ENCODE measurements around the gene ACSL6. TPM values are rescaled to one million over a fixed set of nuclear protein-coding genes. Genes with fewer than 3 reads are reported as not detected.

ACSL6 gene
- total and polyA plus RNA-seq, 2 donors (not counting 1 experiment from before 2014, with no cell fraction given), result 0.02 to 0.33 TPM

GRCh38 chr5:131974956-131975726 lies 36.3 kb downstream of the ACSL6 start:
- H2AFZ ChIP-seq (ENCODE audit: low read length), result no peak overlapping the region

GRCh38 chr5:131974622-131974955 lies 36.9 kb downstream of the ACSL6 start:
- TF ChIP-seq EZH2 (IDR thresholded peaks at IDR 0.05; ENCODE audit: low read length, missing control alignments), result no peak
- TF ChIP-seq CTCF (conservative IDR thresholded peaks at IDR 0.05 in 1 of 2, IDR thresholded peaks at IDR 0.05 in 1 of 2; ENCODE audit: low read depth in 1 of 2, low read length in 2 of 2), result no peak
- no peak for DNase-seq (ENCODE audit: low read depth in 2 of 2)
- no peak overlapping the region for H3K27ac ChIP-seq (ENCODE audit: insufficient read depth, low read length)
- no peaks in the 10 kb centered on the region for H4K20me1 ChIP-seq (ENCODE audit: control insufficient read depth, extremely low read depth, insufficient read depth, low read length)
- no peaks in the 10 kb centered on the region for H3K9me3 ChIP-seq (ENCODE audit: control insufficient read depth, insufficient read depth, low read depth, low read length)
- H3K4me3 ChIP-seq (replicated peaks in 1 of 4; ENCODE audit: control extremely low read depth in 1 of 4, insufficient read depth in 1 of 4, low read depth in 3 of 4, low read length in 4 of 4), result no peak overlapping the region
- H3K4me2 ChIP-seq (ENCODE audit: extremely low read depth, insufficient read depth, low read length), result no peak overlapping the region
- no peaks in the 10 kb centered on the region for H3K4me1 ChIP-seq (ENCODE audit: control insufficient read depth, extremely low read depth, insufficient read depth, low read length)
- H3K9ac ChIP-seq (ENCODE audit: insufficient read depth, low read length), result no peak overlapping the region
- no peaks in the 10 kb centered on the region for H3K36me3 ChIP-seq (ENCODE audit: control insufficient read depth, insufficient read depth, low read length)
- no peaks in the 10 kb centered on the region for H3K79me2 ChIP-seq (ENCODE audit: control insufficient read depth, insufficient read depth, low read length)
- H3K27me3 ChIP-seq (ENCODE audit: control insufficient read depth, insufficient read depth, low read length), result no peaks in the 10 kb centered on the region
- no peak overlapping the region for H2AFZ ChIP-seq (ENCODE audit: low read length)

More at GRCh38 chr5:131974956-131975726, 36.3 kb downstream of the ACSL6 start:
- no peaks in the 10 kb centered on the region for H3K27me3 ChIP-seq (ENCODE audit: control insufficient read depth, insufficient read depth, low read length)
- H3K36me3 ChIP-seq (ENCODE audit: control insufficient read depth, insufficient read depth, low read length), result no peaks in the 10 kb centered on the region
- H4K20me1 ChIP-seq (ENCODE audit: control insufficient read depth, extremely low read depth, insufficient read depth, low read length), result no peaks in the 10 kb centered on the region
- H3K4me3 ChIP-seq (replicated peaks in 1 of 4; ENCODE audit: control extremely low read depth in 1 of 4, insufficient read depth in 1 of 4, low read depth in 3 of 4, low read length in 4 of 4), result no peak overlapping the region
- H3K4me2 ChIP-seq (ENCODE audit: extremely low read depth, insufficient read depth, low read length), result no peak overlapping the region
- no peak for TF ChIP-seq CTCF (conservative IDR thresholded peaks at IDR 0.05 in 1 of 2, IDR thresholded peaks at IDR 0.05 in 1 of 2; ENCODE audit: low read depth in 1 of 2, low read length in 2 of 2)
- TF ChIP-seq EZH2 (IDR thresholded peaks at IDR 0.05; ENCODE audit: low read length, missing control alignments), result no peak
- DNase-seq (ENCODE audit: low read depth in 2 of 2), result no peak
- no peak overlapping the region for H3K27ac ChIP-seq (ENCODE audit: insufficient read depth, low read length)
- H3K79me2 ChIP-seq (ENCODE audit: control insufficient read depth, insufficient read depth, low read length), result no peaks in the 10 kb centered on the region
- H3K9ac ChIP-seq (ENCODE audit: insufficient read depth, low read length), result no peak overlapping the region
- H3K9me3 ChIP-seq (ENCODE audit: control insufficient read depth, insufficient read depth, low read depth, low read length), result no peaks in the 10 kb centered on the region
- H3K4me1 ChIP-seq (ENCODE audit: control insufficient read depth, extremely low read depth, insufficient read depth, low read length), result no peaks in the 10 kb centered on the region

GRCh38 chr5:131974016-131974415 lies 37.4 kb downstream of the ACSL6 start:
- no peak overlapping the region for H3K9ac ChIP-seq (ENCODE audit: insufficient read depth, low read length)

More at GRCh38 chr5:131974016-131974415, 37.4 kb downstream of the ACSL6 start:
- Histone ChIP-seq H3K9me3 (ENCODE audit: control insufficient read depth, insufficient read depth, low read depth, low read length) (no peaks in the 10 kb centered on the region), H3K79me2 (ENCODE audit: control insufficient read depth, insufficient read depth, low read length) (no peaks in the 10 kb centered on the region), H2AFZ (ENCODE audit: low read length) (no peak overlapping the region), H4K20me1 (ENCODE audit: control insufficient read depth, extremely low read depth, insufficient read depth, low read length) (no peaks in the 10 kb centered on the region), H3K4me2 (ENCODE audit: extremely low read depth, insufficient read depth, low read length) (no peak overlapping the region), H3K27ac (ENCODE audit: insufficient read depth, low read length) (no peak overlapping the region), H3K4me3 (replicated peaks in 1 of 4; ENCODE audit: control extremely low read depth in 1 of 4, insufficient read depth in 1 of 4, low read depth in 3 of 4, low read length in 4 of 4) (no peak overlapping the region), H3K27me3 (ENCODE audit: control insufficient read depth, insufficient read depth, low read length) (no peaks in the 10 kb centered on the region), H3K4me1 (ENCODE audit: control insufficient read depth, extremely low read depth, insufficient read depth, low read length) (no peaks in the 10 kb centered on the region), H3K36me3 (ENCODE audit: control insufficient read depth, insufficient read depth, low read length) (no peaks in the 10 kb centered on the region)
- TF ChIP-seq CTCF (conservative IDR thresholded peaks at IDR 0.05 in 1 of 2, IDR thresholded peaks at IDR 0.05 in 1 of 2; ENCODE audit: low read depth in 1 of 2, low read length in 2 of 2), result no peak
- no peak for TF ChIP-seq EZH2 (IDR thresholded peaks at IDR 0.05; ENCODE audit: low read length, missing control alignments)
- no peak for DNase-seq (ENCODE audit: low read depth in 2 of 2)
